ENCODE data around the gene ACVRL1.
A peak's percentile ranks its signal among the peaks of the same experiment; 100 is the strongest.

ACVRL1 gene

DNA sequence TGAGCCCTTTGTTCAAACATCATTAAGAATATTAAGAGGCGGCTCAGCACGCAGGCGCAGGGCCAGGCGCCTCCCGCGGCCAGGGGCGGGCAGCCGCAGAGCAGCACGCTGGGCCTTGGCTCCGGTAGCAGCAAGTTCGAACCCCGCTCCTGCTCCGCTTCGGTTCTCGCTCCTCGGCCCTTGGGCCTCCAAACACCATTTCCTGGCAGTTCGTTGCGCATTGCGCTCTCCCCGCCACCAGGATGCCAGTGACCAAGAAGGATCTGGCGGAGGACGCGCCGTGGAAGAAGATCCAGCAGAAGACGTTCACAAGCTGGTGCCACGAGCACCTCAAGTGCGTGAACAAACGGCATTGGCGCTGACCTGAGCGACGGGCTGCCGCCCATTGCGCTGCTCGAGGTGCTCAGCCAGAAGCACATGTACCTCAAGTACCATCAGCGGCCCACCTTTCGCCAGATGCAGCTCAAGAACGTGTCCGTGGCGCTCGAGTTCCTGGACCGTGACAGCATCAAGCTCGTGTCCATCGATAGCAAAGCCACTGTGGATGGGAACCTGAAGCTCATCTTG is 6.9 kb upstream of the ACVRL1 start:
- no peak for DNase-seq

GRCh38 chr12:51901121-51901817 is 6.0 kb upstream of the ACVRL1 start:
- no peak for DNase-seq

DNA sequence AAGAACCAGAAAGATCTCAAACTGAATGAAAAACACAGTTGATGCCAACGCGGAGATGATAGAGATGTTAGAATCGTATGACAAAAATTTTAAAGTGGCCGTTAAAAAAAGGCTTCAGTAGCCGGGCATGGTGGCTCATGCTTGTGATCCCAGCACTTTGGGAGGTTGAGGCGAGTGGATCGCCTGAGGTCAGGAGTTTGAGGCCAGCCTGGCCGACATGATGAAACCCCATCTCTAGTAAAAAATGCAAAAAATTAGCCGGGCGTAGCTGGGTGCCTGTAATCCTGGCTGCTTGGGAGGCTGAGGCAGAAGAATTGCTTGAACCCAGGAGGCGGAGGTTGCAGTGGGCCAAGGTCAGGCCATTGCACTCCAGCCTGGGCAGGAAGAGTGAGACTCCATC is 5.4 kb upstream of the ACVRL1 start:
- DNase-seq: no peak

GRCh38 chr12:51904951-51905470 is 2.3 kb upstream of the ACVRL1 start:
- DNase-seq: peak; percentile 56

- peak; percentile 89 for DNase-seq
Measured at GRCh38 chr12:51905471-51906429, 1.6 kb upstream of the ACVRL1 start.

DNA sequence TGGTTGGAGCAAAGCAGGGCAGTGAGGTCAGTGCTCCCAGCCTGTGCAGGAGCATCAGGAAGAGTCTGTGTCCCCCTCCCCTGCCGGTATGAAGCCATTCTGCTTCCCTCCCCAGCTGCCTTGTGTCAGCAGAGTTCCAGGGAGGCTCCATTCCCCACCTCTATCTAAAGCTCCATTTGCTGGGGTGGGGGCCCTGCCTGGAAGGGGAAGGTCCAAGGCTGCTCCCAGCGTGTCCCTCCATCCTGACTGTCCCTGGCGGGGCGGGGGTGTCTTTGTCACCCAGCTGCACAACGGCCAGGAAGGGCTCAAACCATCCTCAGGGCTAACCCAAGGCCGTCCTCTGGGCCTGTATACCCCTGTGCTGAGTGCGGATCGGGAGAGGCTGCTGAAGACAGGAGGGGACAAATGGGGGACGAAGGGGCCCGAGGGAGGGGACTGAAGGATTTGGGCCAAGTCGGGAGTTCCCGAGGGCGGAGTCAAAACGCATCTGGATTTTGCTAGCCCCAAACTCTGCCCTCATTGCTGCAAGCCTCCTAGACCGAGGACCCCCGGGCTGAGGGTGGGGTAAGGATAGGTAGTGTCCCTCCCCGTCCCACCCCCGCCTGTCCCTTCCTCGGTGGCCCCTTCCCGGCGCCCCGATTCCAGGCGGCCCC is 748 bp upstream of the ACVRL1 start:
- no peak for DNase-seq

GRCh38 chr12:51907856-51908425 is 637 bp downstream of the ACVRL1 start:
- no peak for DNase-seq

DNA sequence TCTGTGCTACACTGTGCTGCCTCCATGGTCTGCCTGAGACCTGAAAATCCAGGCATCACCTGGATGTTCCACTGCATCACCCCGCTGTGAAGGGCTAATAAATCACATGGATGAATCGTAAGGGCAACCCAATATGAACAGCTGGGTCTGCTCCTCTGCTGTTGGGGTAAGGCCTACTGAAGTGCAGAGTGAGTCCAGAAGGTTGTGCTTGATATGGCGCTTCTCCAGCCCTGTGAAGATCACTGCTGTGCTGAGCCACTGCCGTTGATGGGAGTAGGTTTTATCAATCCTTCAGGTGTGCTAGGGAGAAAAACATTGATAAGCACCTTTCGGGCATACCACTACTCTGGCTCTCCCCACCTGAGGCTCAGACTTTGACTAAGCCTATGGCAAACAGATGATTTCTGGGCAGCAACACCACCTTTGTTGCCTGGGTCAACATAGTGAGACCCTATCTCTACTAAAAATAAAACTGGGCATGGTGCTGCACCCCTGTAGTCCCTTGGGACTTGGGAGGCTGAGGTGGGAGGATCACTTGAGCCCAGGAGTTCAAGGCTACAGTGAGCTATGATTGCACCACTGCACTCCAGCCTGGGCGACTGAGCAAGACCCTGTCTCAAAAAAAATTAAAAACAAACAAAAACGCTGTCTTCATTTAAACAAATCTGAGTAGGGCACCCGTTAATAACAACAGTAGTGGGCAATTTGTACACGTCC is 1.7 kb downstream of the ACVRL1 start:
- DNase-seq: no peak

GRCh38 chr12:51910168-51910567 is 2.9 kb downstream of the ACVRL1 start:
- no peak for DNase-seq

GRCh38 chr12:51910691-51911090 is 3.4 kb downstream of the ACVRL1 start:
- no peak for DNase-seq

GRCh38 chr12:51911307-51911706 is 4.0 kb downstream of the ACVRL1 start:
- DNase-seq: peak; percentile 79

GRCh38 chr12:51911788-51912711 is 4.7 kb downstream of the ACVRL1 start:
- peak; percentile 86 for DNase-seq

- DNase-seq: no peak
Measured at GRCh38 chr12:51913071-51914033, 6.0 kb downstream of the ACVRL1 start.

GRCh38 chr12:51914034-51914923 is 7.0 kb downstream of the ACVRL1 start:
- no peak for DNase-seq

DNA sequence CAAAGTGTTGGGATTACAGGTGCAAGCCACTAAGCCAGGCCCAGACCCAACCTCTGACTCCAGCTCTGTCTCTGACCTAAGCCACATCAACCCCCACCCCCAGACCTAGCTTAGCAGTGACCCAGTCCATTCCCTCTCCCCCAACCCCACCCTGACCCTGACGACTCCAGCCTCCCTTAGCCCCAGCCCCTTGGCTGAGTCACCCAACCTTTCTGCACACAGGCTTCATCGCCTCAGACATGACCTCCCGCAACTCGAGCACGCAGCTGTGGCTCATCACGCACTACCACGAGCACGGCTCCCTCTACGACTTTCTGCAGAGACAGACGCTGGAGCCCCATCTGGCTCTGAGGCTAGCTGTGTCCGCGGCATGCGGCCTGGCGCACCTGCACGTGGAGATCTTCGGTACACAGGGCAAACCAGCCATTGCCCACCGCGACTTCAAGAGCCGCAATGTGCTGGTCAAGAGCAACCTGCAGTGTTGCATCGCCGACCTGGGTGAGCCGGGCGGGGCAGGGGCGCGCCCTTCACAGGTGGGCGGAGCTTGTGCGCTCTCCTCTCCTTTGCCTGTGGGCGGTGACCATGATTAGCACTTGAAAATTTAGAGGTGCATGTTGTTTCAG is 7.8 kb downstream of the ACVRL1 start:
- DNase-seq: no peak

GRCh38 chr12:51915951-51916350 is 8.6 kb downstream of the ACVRL1 start:
- DNase-seq: no peak

DNA sequence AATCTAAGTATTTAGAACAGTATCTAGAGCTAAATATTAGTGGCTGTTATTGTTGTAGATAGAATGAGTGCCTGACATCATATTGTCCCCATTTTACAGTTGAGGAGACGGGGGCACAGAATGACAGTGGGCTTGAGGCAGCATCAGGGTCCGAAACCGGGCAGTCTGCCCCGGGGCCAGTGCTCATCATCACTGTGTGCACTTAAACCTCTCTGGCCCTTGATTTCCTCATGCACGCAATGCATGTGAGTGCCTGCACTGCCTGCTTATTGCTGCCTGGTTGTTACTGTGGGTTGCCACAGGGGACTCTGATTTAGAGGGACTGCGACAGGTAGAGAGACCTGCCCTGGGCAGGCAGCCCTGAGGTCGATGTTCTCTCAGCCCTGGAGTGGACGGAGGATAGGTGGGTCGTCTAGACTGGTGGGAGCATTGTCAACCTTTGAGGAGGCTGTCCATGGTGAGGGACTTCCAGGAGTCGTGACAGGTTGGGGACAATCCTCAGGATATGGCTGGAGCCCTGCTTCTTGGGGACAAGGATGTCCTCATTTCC is 9.8 kb downstream of the ACVRL1 start:
- no peak for DNase-seq
